Endodermal cell (in vitro differentiated cells): ENCODE measurements around the gene NEGR1. TPM values are rescaled to one million over a fixed set of nuclear protein-coding genes. Genes with fewer than 3 reads are reported as not detected.

ENCODE experiments used
- DNase-seq: peaks from one replicate; pipeline ENCODE4 v3.0.0-alpha.2; 2017
- H3K27ac ChIP-seq: 2 replicates; pipeline ENCODE4 v1.5.1; 2013; ENCODE audit warnings: mild to moderate bottlenecking, low read depth, low read length, moderate library complexity
- H3K27me3 ChIP-seq: 2 replicates; pipeline ENCODE4 v1.6.1; 2013; ENCODE audit warnings: mild to moderate bottlenecking, low read length, moderate library complexity; ENCODE audit not compliant: insufficient read depth, control insufficient read depth, poor library complexity, severe bottlenecking
- H3K36me3 ChIP-seq: 2 replicates; pipeline ENCODE4 v1.7.0; 2013; ENCODE audit warnings: mild to moderate bottlenecking, low read length, moderate library complexity; ENCODE audit not compliant: control insufficient read depth, insufficient read depth
- H3K4me1 ChIP-seq: one replicate; pipeline ENCODE4 v1.7.0; 2013; ENCODE audit warnings: low read length; ENCODE audit not compliant: control insufficient read depth, insufficient read depth
- H3K4me3 ChIP-seq: 2 replicates; pipeline ENCODE4 v1.5.1; 2013; ENCODE audit warnings: mild to moderate bottlenecking, low read length, moderate library complexity
- H3K9ac ChIP-seq: 2 replicates; pipeline ENCODE4 v1.6.1; 2013; ENCODE audit warnings: mild to moderate bottlenecking, low read length, moderate library complexity; ENCODE audit not compliant: poor library complexity, severe bottlenecking; ENCODE audit errors: extremely low read depth
- H3K9me3 ChIP-seq: 2 replicates; pipeline ENCODE4 v1.6.1; 2013; ENCODE audit warnings: mild to moderate bottlenecking, low read length, moderate library complexity; ENCODE audit not compliant: control insufficient read depth
- H3K27ac Mint-ChIP-seq: 2 replicates; pipeline ENCODE4 v1.8.0; 2020; ENCODE audit warnings: mixed read lengths
- H3K27me3 Mint-ChIP-seq: 2 replicates; pipeline ENCODE4 v1.8.0; 2021; ENCODE audit warnings: mild to moderate bottlenecking, mixed read lengths; ENCODE audit not compliant: insufficient read depth
- H3K36me3 Mint-ChIP-seq: 2 replicates; pipeline ENCODE4 v1.8.0; 2020; ENCODE audit warnings: low read depth, mixed read lengths
- H3K4me1 Mint-ChIP-seq: 2 replicates; pipeline ENCODE4 v1.8.0; 2020; ENCODE audit warnings: mixed read lengths
- H3K4me3 Mint-ChIP-seq: 2 replicates; pipeline ENCODE4 v1.8.0; 2020; ENCODE audit warnings: mild to moderate bottlenecking, moderate library complexity, mixed read lengths
- H3K9me3 Mint-ChIP-seq: 2 replicates; pipeline ENCODE4 v1.8.0; 2020; ENCODE audit warnings: mild to moderate bottlenecking, mixed read lengths
- WGBS, 2 experiments: methylation state at CpG; one replicate each; pipeline versions ENCODE4 v1.1.5 to v1.1.7; 2013; ENCODE audit warnings: missing lambda C conversion rate in 2 of 2, mixed read lengths in 1 of 2; ENCODE audit not compliant: insufficient coverage in 1 of 2, insufficient read length in 1 of 2; 5-methylcytosine and 5-hydroxymethylcytosine counted together
- total RNA-seq, 2 donors: library from RNA; stranded (reverse); fragmentation: NEBNext Ultra II Directional in 1 of 2; extraction: Animal tissue kit (Norgen Biotek cat#: 25700) in 1 of 2; gene quantifications; 2 replicates in 1 of 2; 3 replicates in 1 of 2; pipeline ENCODE4 v1.2.1, GENCODE V29; 2021
- TF ChIP-seq, protein P1 (sequence below): fragments of 200-600 bp; sonication (generic); conservative IDR thresholded peaks from 2 replicates; pipeline ENCODE4 v1.5.0; 2021; ENCODE audit warnings: antibody characterized with exemption, mild to moderate bottlenecking

Gene NEGR1
- total RNA-seq, 2 donors from 2014 or later = 1.5 to 2.1 TPM

- Histone ChIP-seq H3K27ac (no peak overlapping the region), H3K4me3 (no peak overlapping the region), H3K9me3 (no peaks in the 10 kb centered on the region), H3K27me3 (no peaks in the 10 kb centered on the region), H3K4me1 (no peaks in the 10 kb centered on the region), H3K36me3 (no peaks in the 10 kb centered on the region), H3K9ac (no peak overlapping the region)
- H3K36me3 Mint-ChIP-seq = no peaks in the 10 kb centered on the region
- H3K4me3 Mint-ChIP-seq = no peak overlapping the region
- DNase-seq = no peak
- no peaks in the 10 kb centered on the region for H3K9me3 Mint-ChIP-seq
- no peaks in the 10 kb centered on the region for H3K27me3 Mint-ChIP-seq
- H3K27ac Mint-ChIP-seq = no peak overlapping the region
- TF ChIP-seq, protein P1, sequence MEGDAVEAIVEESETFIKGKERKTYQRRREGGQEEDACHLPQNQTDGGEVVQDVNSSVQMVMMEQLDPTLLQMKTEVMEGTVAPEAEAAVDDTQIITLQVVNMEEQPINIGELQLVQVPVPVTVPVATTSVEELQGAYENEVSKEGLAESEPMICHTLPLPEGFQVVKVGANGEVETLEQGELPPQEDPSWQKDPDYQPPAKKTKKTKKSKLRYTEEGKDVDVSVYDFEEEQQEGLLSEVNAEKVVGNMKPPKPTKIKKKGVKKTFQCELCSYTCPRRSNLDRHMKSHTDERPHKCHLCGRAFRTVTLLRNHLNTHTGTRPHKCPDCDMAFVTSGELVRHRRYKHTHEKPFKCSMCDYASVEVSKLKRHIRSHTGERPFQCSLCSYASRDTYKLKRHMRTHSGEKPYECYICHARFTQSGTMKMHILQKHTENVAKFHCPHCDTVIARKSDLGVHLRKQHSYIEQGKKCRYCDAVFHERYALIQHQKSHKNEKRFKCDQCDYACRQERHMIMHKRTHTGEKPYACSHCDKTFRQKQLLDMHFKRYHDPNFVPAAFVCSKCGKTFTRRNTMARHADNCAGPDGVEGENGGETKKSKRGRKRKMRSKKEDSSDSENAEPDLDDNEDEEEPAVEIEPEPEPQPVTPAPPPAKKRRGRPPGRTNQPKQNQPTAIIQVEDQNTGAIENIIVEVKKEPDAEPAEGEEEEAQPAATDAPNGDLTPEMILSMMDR = no peak
- 60 to 86% methylated on average over 1 to 2 of the region's 2 CpGs for WGBS, 2 experiments
- no peaks in the 10 kb centered on the region for H3K4me1 Mint-ChIP-seq
Observed at GRCh38 chr1:71533950-71534349, 748.4 kb downstream of the NEGR1 start.

DNA sequence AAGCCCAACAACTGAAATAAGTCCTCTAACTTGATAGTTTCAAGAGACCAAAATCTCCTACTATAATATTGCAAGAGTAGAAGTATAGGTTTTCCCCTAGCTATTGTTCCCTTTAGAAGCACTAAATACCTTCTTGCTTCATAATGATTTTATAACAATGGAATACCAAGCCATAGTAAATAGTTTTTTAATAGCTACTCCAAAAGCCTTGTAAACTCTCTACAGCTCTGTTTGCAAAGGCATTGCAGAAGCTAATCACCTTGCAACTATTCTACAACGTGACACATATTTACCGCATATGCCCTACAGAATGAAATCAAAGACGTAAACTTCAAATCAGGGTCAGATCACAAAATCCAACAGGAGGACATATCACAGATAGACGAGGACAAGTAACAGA lies 750.0 kb downstream of the NEGR1 start:
- H3K4me3 Mint-ChIP-seq = no peak overlapping the region
- TF ChIP-seq, protein P1 = no peak
- Histone ChIP-seq H3K27me3 (no peaks in the 10 kb centered on the region), H3K27ac (no peak overlapping the region), H3K36me3 (no peaks in the 10 kb centered on the region), H3K9me3 (no peaks in the 10 kb centered on the region), H3K4me3 (no peak overlapping the region), H3K9ac (no peak overlapping the region), H3K4me1 (no peaks in the 10 kb centered on the region)
- WGBS, 2 experiments = 92 to 98% methylated on average over 4 of the region's 4 CpGs
- H3K9me3 Mint-ChIP-seq = no peaks in the 10 kb centered on the region
- H3K27me3 Mint-ChIP-seq = no peaks in the 10 kb centered on the region
- no peaks in the 10 kb centered on the region for H3K36me3 Mint-ChIP-seq
- no peak for DNase-seq
- no peak overlapping the region for H3K27ac Mint-ChIP-seq
- no peaks in the 10 kb centered on the region for H3K4me1 Mint-ChIP-seq

GRCh38 chr1:71526824-71527223 lies 755.5 kb downstream of the NEGR1 start:
- H3K4me3 ChIP-seq = no peak overlapping the region
- no peaks in the 10 kb centered on the region for H3K36me3 ChIP-seq
- TF ChIP-seq, protein P1 = no peak
- Mint-ChIP-seq H3K4me3 (no peak overlapping the region), H3K9me3 (no peaks in the 10 kb centered on the region), H3K27me3 (peaks cover 12% of the 10 kb centered on the region), H3K4me1 (no peaks in the 10 kb centered on the region), H3K27ac (no peak overlapping the region), H3K36me3 (no peaks in the 10 kb centered on the region)
- H3K4me1 ChIP-seq = no peaks in the 10 kb centered on the region
- H3K27me3 ChIP-seq = peaks cover 45% of the 10 kb centered on the region
- no peak overlapping the region for H3K9ac ChIP-seq
- no peak overlapping the region for H3K27ac ChIP-seq
- no peaks in the 10 kb centered on the region for H3K9me3 ChIP-seq
- no peak for DNase-seq
